ENCODE data around the gene RAI1.
"Not testable (repeated sequence)": the region's sequence is repeated elsewhere in the genome, so short reads cannot be mapped to it uniquely, and the experiment has no call there.

RAI1 gene

GRCh38 chr17:17681187-17681743 is at the start of gene RAI1:
Gene RAI1 (plus strand): TSS chr17:17681458. CDS start chr17:17792949, 111,491 bp downstream.
- peak within 1 kb of the TSS; percentile 78 for H3K4me3 ChIP-seq (replicated peaks; ENCODE audit: low read depth, low read length)
- peak; percentile 47 for TF ChIP-seq CTCF (IDR thresholded peaks at IDR 0.05; ENCODE audit: low read depth, low read length, missing control alignments)
- DNase-seq (ENCODE audit: extremely low read depth, low read depth) = no peak

GRCh38 chr17:17632690-17633089 is 48.6 kb upstream of the RAI1 start:
- not testable (repeated sequence) for H3K4me3 ChIP-seq (replicated peaks; ENCODE audit: low read depth, low read length); DNase-seq (ENCODE audit: extremely low read depth, low read depth)

GRCh38 chr17:17633310-17633709 is 47.9 kb upstream of the RAI1 start:
- no peak for TF ChIP-seq CTCF (IDR thresholded peaks at IDR 0.05; ENCODE audit: low read depth, low read length, missing control alignments)
- DNase-seq (ENCODE audit: extremely low read depth, low read depth) = no peak
- H3K4me3 ChIP-seq (replicated peaks; ENCODE audit: low read depth, low read length) = no peak overlapping the region

GRCh38 chr17:17635126-17635525 is 46.1 kb upstream of the RAI1 start:
- H3K4me3 ChIP-seq (replicated peaks; ENCODE audit: low read depth, low read length) = no peak overlapping the region
- TF ChIP-seq CTCF (IDR thresholded peaks at IDR 0.05; ENCODE audit: low read depth, low read length, missing control alignments) = no peak
- DNase-seq (ENCODE audit: extremely low read depth, low read depth) = no peak

GRCh38 chr17:17635537-17636271 is 45.6 kb upstream of the RAI1 start:
- DNase-seq (ENCODE audit: extremely low read depth, low read depth); H3K4me3 ChIP-seq (replicated peaks; ENCODE audit: low read depth, low read length): not testable (repeated sequence)

- H3K4me3 ChIP-seq (replicated peaks; ENCODE audit: low read depth, low read length) = no peak overlapping the region
- no peak for TF ChIP-seq CTCF (IDR thresholded peaks at IDR 0.05; ENCODE audit: low read depth, low read length, missing control alignments)
- DNase-seq (ENCODE audit: extremely low read depth, low read depth) = no peak
These were observed 44.9 kb upstream of the RAI1 start for GRCh38 chr17:17636272-17636885.

GRCh38 chr17:17638467-17638866 is 42.8 kb upstream of the RAI1 start:
- no peak overlapping the region for H3K4me3 ChIP-seq (replicated peaks; ENCODE audit: low read depth, low read length)
- no peak for DNase-seq (ENCODE audit: extremely low read depth, low read depth)
- no peak for TF ChIP-seq CTCF (IDR thresholded peaks at IDR 0.05; ENCODE audit: low read depth, low read length, missing control alignments)

- not testable (repeated sequence) for DNase-seq (ENCODE audit: extremely low read depth, low read depth); H3K4me3 ChIP-seq (replicated peaks; ENCODE audit: low read depth, low read length)
These were observed 41.5 kb upstream of the RAI1 start for GRCh38 chr17:17639661-17640270.
